ENCODE measurements around the gene CACNA1F.

- no peak for TF ChIP-seq POLR2A (IDR thresholded peaks at IDR 0.05)
- TF ChIP-seq CTCF (IDR thresholded peaks at IDR 0.05): no peak
Observed at GRCh38 chrX:49176421-49177326, 56.5 kb downstream of the CACNA1F start.
